A673 (cell line): ENCODE measurements around the gene SORCS3.

Source experiments
- EZH2 ChIP-seq: fragments of 200-600 bp; sonication (generic); IDR thresholded peaks from 2 replicates; pipeline ENCODE4 v1.6.1; 2017; ENCODE audit warnings: borderline replicate concordance, low read depth, mild to moderate bottlenecking, mixed read lengths, antibody characterized with exemption, low read length; ENCODE audit not compliant: poor library complexity, severe bottlenecking
- TF ChIP-seq, protein P1 (sequence below): fragments of 300-800, 200-600 bp; sonication (generic); conservative IDR thresholded peaks from 2 replicates; pipeline ENCODE4 v1.5.1; 2017; ENCODE audit warnings: low read depth, mild to moderate bottlenecking, antibody characterized with exemption, low read length, moderate library complexity, mixed read lengths

DNA sequence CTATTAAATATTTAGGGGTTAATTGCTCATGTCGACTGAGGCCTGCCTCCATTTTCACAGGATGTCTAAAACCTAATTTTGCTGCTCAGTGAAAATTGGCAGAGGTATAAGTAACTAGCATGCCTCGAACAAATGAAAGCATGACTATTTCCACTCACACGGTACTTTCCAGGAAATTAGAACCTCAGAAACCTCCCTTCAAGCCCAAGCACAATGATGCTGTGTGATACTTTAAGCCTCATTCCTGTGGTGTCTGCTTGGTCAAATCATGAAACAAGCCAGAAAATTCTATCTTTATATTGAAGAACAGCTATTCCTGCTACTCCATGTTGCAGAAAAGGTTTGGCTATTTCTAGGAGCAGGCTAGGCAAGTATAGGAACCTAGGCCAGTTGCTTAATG is 203.0 kb downstream of the SORCS3 start:
- TF ChIP-seq, protein P1, sequence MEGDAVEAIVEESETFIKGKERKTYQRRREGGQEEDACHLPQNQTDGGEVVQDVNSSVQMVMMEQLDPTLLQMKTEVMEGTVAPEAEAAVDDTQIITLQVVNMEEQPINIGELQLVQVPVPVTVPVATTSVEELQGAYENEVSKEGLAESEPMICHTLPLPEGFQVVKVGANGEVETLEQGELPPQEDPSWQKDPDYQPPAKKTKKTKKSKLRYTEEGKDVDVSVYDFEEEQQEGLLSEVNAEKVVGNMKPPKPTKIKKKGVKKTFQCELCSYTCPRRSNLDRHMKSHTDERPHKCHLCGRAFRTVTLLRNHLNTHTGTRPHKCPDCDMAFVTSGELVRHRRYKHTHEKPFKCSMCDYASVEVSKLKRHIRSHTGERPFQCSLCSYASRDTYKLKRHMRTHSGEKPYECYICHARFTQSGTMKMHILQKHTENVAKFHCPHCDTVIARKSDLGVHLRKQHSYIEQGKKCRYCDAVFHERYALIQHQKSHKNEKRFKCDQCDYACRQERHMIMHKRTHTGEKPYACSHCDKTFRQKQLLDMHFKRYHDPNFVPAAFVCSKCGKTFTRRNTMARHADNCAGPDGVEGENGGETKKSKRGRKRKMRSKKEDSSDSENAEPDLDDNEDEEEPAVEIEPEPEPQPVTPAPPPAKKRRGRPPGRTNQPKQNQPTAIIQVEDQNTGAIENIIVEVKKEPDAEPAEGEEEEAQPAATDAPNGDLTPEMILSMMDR, result no peak
- TF ChIP-seq EZH2, result no peak
